Pancreas (tissue), 10 donors: ENCODE measurements around the gene EHBP1. TPM values are rescaled to one million over a fixed set of nuclear protein-coding genes. Genes with fewer than 3 reads are reported as not detected.

Experiments used
- ATAC-seq, 4 donors: fragments of 200-7000 bp; cut with Tn5 transposase; one replicate each; pipeline versions ENCODE4 v1.8.0 to v1.9.1; 2020; ENCODE audit warnings: mild to moderate bottlenecking in 4 of 4, moderate library complexity in 4 of 4
- DNase-seq, 6 donors: peaks; one replicate each; pipeline ENCODE4 v3.0.0-alpha.2; 2020
- FAIRE-seq: peaks from 2 replicates; lab custom pipeline; 2012; peaks lifted over from hg19 to GRCh38; lab: Jason Lieb, UNC
- H3K27ac ChIP-seq, 4 donors: fragments of 200-600 bp; sonication (generic); 1 replicate in 3 of 4; 2 replicates in 1 of 4; pipeline versions ENCODE4 v1.5.0 to v1.8.0; 2020
- H3K27me3 ChIP-seq, 4 donors: fragments of 200-600 bp; one replicate each; pipeline ENCODE4 v1.8.0; 2021
- H3K36me3 ChIP-seq, 3 donors: fragments of 200-600 bp; sonication (generic) in 1 of 3; one replicate each; pipeline versions ENCODE4 v1.5.0 to v1.8.0; 2020 to 2021
- H3K4me1 ChIP-seq, 3 donors: fragments of 200-600 bp; one replicate each; pipeline ENCODE4 v1.8.0; 2021
- H3K4me3 ChIP-seq, 4 donors: fragments of 200-600 bp; sonication (generic) in 2 of 4; one replicate each; pipeline versions ENCODE4 v1.5.0 to v1.8.0; 2020 to 2021
- H3K9me3 ChIP-seq, 4 donors: fragments of 200-600 bp; one replicate each; pipeline ENCODE4 v1.8.0; 2021
- WGBS, 2 donors: extraction: QIAGEN DNeasy Blood & Tissue Kit; methylation state at CpG; one replicate each; pipeline ENCODE4 v1.1.7; 2013; 5-methylcytosine and 5-hydroxymethylcytosine counted together
- intact Hi-C, 3 donors: fragments of 100-400 bp; cut with DNase I; formaldehyde crosslinking; loops; one replicate each; pipeline versions ENCODE4 v1.11.1 to v1.14.2; 2022
- polyA plus RNA-seq, 2 donors: library from polyadenylated mRNA; stranded (reverse); fragments of 200-250 nt; gene quantifications; one replicate each; pipeline ENCODE4 v1.2.3, GENCODE V29; 2013
- total RNA-seq, 6 donors: library from RNA; stranded (reverse); fragmentation: NEBNext Ultra II Directional in 4 of 6; extraction: Animal tissue kit (Norgen Biotek cat#: 25700) in 4 of 6; gene quantifications; one replicate each; pipeline versions ENCODE4 v1.2.1 to v1.2.4, GENCODE V29; 2021 to 2023
- TF ChIP-seq, protein P1 (sequence below), 4 donors: fragments of 200-600 bp; sonication (generic) in 3 of 4; IDR thresholded peaks; one replicate each; pipeline versions ENCODE4 v1.5.0 to v1.8.0; 2021; ENCODE audit warnings: antibody characterized with exemption in 4 of 4
- donor health status: healthy with polysubstance abuse.
- donor health status: DM: no; HTN: no; CAD: no; lungs with moderate emphysema.
- donor health status: DM: no; HTN: no; CAD: no.
- donor health status: control.
- donor health status: control.
- donor health status: Bipolar disorder and iron deficiency.
- donor health status: DM: yes; HTN: yes; CAD: no.
- donor health status: DM: no; HTN: no; CAD: no.
- donor health status: DM: no; HTN: no; CAD: no.
- donor health status: DM: yes; HTN: yes; CAD: no.

Gene EHBP1
- total and polyA plus RNA-seq, 8 donors: 7.1 to 34.6 (median 21.1) TPM

DNA sequence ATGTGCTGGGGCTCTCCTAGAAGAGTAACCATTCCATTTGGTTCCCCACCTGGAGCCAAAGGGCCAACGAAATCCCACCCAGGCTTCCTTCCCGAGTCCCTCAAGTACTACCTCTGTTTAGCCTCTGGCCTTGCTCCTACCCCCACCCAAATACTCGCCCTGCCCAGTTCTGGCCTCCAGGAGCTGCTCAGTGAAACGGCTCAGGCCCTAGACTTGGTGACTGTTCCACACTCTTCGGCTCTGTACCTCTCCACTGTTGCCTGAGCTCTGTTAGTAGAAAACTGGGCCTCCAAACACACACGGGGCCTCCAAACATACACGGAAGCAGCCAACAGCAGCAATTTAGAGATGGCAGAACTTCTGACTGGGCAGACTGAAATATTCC, 349.3 kb downstream of the EHBP1 start:
- H3K27ac ChIP-seq: no peak overlapping the region
- H3K4me3 ChIP-seq: no peak overlapping the region
- H3K9me3 ChIP-seq: no peaks in the 10 kb centered on the region
- TF ChIP-seq, protein P1, sequence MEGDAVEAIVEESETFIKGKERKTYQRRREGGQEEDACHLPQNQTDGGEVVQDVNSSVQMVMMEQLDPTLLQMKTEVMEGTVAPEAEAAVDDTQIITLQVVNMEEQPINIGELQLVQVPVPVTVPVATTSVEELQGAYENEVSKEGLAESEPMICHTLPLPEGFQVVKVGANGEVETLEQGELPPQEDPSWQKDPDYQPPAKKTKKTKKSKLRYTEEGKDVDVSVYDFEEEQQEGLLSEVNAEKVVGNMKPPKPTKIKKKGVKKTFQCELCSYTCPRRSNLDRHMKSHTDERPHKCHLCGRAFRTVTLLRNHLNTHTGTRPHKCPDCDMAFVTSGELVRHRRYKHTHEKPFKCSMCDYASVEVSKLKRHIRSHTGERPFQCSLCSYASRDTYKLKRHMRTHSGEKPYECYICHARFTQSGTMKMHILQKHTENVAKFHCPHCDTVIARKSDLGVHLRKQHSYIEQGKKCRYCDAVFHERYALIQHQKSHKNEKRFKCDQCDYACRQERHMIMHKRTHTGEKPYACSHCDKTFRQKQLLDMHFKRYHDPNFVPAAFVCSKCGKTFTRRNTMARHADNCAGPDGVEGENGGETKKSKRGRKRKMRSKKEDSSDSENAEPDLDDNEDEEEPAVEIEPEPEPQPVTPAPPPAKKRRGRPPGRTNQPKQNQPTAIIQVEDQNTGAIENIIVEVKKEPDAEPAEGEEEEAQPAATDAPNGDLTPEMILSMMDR (IDR thresholded peaks at IDR 0.05): no peak
- 47 to 56% methylated on average over 7 of the region's 7 CpGs for WGBS, 2 donors
- H3K4me1 ChIP-seq: peaks cover 0 to 18% (median 0%) of the 10 kb centered on the region in 3 donors
- DNase-seq (no peak), FAIRE-seq (no peak), ATAC-seq (no peak)
- peaks cover 0 to 32% (median 13%) of the 10 kb centered on the region in 4 donors for H3K27me3 ChIP-seq
- H3K36me3 ChIP-seq: no peaks in the 10 kb centered on the region
- intact Hi-C loops: no loop called here

DNA sequence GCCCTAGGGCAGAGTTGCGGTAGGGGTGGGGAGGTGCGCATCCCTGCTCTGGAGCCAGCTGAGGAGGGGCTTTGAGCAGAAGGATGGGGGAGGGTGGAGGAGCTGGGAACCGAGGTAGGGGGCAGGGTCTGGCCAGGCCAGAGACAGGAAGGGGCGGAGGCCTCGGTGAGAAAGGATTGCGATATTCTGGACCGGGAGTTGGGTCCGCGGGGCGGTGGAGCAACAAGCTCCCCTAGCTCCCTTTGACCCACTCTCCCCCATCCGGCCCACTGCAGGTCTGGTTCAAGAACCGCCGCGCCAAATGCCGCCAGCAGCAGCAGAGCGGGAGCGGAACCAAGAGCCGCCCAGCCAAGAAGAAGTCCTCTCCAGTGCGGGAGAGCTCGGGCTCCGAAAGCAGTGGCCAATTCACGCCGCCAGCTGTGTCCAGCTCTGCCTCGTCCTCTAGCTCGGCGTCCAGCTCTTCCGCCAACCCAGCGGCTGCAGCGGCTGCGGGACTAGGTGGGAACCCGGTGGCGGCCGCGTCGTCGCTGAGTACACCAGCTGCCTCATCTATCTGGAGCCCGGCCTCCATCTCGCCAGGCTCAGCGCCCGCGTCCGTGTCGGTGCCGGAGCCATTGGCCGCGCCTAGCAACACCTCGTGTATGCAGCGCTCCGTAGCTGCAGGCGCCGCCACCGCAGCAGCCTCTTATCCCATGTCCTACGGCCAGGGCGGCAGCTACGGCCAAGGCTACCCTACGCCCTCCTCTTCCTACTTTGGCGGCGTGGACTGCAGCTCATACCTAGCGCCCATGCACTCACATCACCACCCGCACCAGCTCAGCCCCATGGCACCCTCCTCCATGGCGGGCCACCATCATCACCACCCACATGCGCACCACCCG, 350.0 kb downstream of the EHBP1 start:
- Histone ChIP-seq H3K27ac (no peak overlapping the region), H3K36me3 (no peaks in the 10 kb centered on the region), H3K4me3 (no peak overlapping the region), H3K9me3 (no peaks in the 10 kb centered on the region), H3K4me1 (peaks cover 0 to 20% (median 0%) of the 10 kb centered on the region in 3 donors), H3K27me3 (peaks cover under 1 to 38% (median 15%) of the 10 kb centered on the region in 4 donors)
- TF ChIP-seq, protein P1 (IDR thresholded peaks at IDR 0.05): no peak
- FAIRE-seq (no peak), ATAC-seq (no peak), DNase-seq (peak in 2 of 6 donors; percentile 60 to 65)
- intact Hi-C loops: no loop called here
- WGBS, 2 donors: 35 to 37% methylated on average over 59 to 63 of the region's 63 CpGs

DNA sequence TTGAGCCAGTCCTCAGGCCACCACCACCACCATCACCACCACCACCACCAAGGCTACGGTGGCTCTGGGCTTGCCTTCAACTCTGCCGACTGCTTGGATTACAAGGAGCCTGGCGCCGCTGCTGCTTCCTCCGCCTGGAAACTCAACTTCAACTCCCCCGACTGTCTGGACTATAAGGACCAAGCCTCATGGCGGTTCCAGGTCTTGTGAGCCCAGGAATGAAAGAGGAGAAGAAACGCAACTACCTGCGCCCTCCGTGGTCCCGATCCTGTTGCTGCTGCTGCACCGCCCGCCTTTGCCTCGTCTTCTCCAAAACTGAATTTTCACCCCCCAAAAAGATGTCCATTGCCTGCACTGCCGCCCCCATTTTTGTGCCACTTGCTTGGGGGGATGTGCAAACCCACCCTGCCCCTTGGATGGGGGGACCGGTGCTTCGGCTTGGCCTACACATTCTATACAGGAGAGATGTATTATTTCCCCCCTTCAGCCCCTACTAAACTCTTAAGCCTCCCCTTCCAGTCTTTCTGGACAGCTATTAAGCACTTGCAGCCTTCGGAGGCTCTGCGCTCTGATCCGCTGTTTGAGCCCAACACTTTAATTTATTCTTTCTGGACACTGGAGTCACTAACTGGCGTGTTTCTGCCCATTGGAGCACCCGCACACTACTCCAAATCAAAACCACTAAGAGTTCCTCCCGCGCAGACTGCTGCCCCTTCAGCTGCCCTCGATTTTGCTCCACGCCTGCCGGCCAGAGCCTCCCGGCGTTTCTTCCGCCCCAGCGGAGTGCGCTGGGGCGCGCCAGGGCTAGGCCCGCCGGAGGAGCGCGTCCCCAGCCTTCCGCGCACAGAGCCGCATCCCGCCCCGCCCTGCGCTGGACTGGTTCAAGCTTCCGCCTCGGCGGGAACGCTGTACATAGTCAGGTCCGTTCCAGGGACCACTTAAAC, 350.9 kb downstream of the EHBP1 start:
- ATAC-seq (no peak), FAIRE-seq (no peak), DNase-seq (no peak)
- no peaks in the 10 kb centered on the region for H3K36me3 ChIP-seq
- H3K27me3 ChIP-seq: peaks cover 5 to 46% (median 16%) of the 10 kb centered on the region in 4 donors
- H3K4me3 ChIP-seq: no peak overlapping the region
- WGBS, 2 donors: 37 to 43% methylated on average over 49 of the region's 49 CpGs
- no peak overlapping the region for H3K27ac ChIP-seq
- TF ChIP-seq, protein P1 (IDR thresholded peaks at IDR 0.05): no peak
- no peaks in the 10 kb centered on the region for H3K9me3 ChIP-seq
- peaks cover 0 to 20% (median 0%) of the 10 kb centered on the region in 3 donors for H3K4me1 ChIP-seq
- intact Hi-C loops: no loop called here

DNA sequence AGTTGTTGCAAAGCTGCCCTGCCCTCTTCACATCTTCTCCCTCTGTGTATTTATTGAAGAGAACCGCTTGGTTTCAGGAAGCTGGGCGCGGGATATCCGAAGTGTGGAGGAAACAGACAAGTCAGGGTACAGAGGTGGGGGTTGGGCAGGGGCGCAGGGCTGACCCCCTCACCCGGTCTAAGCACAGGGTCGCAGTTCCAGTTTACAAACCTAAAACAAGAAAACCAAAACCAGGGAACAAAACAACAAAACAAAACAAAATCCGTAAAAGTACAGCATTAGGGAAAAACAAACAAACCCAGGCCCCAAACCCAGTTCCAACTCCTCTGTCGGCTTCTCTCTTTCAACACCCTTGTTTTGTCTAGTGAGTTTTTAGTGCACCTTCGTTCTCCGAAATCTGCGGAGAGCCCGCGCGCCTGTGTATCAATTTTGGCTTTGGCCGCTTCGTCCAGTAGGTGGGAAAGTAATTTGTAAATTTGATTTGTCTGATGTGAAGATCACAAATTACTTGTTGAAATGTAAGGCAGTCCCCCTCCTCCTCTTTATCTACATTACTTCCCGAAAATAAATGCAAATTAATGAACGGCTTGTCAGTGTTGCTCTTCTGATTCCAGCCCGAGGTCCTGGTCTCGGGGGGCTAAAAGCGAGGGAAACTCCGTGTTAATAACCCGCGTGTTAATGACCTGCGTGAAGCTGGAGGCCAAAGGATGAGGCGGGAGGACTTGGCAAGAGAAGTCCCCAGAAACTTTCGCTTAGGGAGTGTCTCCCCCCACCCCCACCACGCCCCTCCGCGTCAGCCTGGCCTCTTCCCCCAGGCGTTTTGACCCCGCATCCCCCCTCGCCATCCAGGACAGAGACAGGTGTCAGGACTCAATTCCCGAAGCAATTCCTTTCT, 352.0 kb downstream of the EHBP1 start:
- no peak overlapping the region for H3K4me3 ChIP-seq
- H3K27me3 ChIP-seq: peaks cover 15 to 55% (median 22%) of the 10 kb centered on the region in 4 donors
- TF ChIP-seq, protein P1 (IDR thresholded peaks at IDR 0.05): no peak
- ATAC-seq (no peak), FAIRE-seq (no peak), DNase-seq (no peak)
- WGBS, 2 donors: 25 to 30% methylated on average over 35 of the region's 35 CpGs
- H3K4me1 ChIP-seq: peaks cover 0 to 20% (median 0%) of the 10 kb centered on the region in 3 donors
- no peak overlapping the region for H3K27ac ChIP-seq
- H3K36me3 ChIP-seq: no peaks in the 10 kb centered on the region
- no peaks in the 10 kb centered on the region for H3K9me3 ChIP-seq
- intact Hi-C loops: no loop called here
